NCI-H128 (cell line): ENCODE results near the gene SCUBE1.

Experiments
- DNase-seq: peaks from one replicate; lab custom pipeline; 2025; ENCODE audit not compliant: unreplicated experiment; lab: John Stamatoyannopoulos, UW

The SCUBE1 gene

GRCh38 chr22:43202756-43203410 is 140.3 kb downstream of the SCUBE1 start:
- no peak for DNase-seq

DNA sequence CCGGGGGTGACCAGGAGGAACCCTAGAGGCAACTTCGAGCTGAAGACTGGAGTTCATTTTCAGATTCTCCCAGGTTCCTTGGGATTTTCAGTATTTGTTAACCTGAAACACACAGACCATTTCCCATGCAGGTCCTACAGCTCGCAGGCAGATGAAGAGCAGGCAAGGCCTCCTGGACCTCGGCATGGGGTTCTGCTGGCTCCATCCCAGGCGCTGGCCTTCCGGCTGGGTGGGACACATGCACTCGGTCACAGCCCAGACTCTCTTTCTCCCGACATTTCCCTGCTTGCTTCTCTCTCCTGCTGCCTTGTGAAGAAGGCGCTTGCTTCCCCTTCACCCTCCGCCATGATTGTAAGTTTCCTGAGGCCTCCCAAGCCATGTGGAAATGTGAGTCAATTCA is 140.8 kb downstream of the SCUBE1 start:
- no peak for DNase-seq

DNA sequence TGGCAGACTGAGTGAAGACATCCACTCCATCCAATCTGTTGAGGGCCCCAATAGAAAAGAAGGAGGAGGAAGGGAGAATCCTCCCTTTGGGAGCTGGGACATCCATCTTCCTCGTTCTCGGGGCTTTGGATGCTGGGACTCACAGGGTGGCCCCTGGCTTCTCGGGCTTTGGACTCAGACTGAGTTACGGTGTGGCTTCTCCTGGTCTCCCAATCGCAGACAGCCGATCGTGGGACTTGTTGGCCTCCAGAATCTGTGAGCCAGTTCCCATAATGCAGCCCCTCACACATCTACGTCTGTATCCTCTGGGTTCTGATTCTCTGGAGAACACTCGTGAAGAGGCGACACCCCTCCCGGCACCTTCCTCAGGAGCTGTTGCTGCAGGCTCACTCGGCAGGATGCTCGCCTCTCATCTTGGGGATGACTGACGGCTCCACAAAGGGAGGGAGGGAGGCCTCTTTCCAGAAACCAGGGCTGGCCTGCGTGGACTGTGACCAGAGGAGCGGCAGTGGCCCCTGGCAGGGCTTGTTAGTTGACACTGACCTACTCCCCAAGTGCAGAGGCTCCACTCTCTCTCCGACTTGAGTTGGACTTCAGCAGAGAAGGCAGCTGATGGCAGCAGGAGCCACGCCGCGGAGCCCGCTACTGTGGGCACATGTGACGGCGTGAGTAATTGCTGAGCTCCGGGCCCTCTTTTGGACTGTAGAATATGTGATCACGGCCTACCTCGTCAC is 141.5 kb downstream of the SCUBE1 start:
- no peak for DNase-seq

- DNase-seq = no peak
These were observed 142.6 kb downstream of the SCUBE1 start for GRCh38 chr22:43200555-43200954.

GRCh38 chr22:43200031-43200430 is 143.1 kb downstream of the SCUBE1 start:
- no peak for DNase-seq

DNA sequence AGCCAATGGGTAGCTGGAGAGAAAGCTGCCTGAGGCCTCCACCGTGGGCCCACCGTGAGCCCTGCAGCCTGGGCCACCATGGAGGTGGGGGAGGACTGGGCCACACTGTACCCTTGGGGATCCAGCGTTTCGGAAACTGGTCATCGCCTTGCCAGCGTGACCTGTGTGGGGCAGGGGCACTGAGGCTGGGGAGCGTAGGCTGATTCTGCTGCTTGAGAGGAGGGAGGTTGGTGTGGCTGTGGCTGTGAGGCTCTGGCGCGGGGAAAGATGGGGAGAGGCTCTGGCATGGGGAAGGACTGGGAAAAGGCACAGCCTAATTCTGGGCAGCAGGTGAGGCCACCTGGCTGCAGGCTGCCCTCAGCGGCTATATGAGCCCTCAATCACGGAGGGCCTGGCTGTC is 143.6 kb downstream of the SCUBE1 start:
- no peak for DNase-seq

DNA sequence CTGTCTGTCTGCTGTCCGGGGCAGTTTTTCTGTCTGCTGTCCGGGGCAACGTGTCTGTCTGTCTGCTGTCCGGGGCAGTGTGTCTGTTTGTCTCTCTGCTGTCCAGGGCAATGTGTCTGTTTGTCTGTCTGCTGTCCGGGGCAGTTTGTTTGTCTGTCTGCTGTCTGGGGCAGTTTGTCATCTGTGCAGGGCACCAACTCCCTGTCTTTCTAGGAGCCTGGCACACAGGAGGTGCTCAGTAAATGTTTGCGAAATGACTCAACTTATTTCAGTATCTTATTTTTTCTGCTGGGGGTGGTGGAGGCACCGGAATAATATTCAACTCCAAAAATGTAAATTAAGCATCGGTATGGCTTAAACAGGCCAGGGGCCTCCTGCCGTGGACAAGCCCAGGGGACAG is 144.2 kb downstream of the SCUBE1 start:
- DNase-seq = no peak

DNA sequence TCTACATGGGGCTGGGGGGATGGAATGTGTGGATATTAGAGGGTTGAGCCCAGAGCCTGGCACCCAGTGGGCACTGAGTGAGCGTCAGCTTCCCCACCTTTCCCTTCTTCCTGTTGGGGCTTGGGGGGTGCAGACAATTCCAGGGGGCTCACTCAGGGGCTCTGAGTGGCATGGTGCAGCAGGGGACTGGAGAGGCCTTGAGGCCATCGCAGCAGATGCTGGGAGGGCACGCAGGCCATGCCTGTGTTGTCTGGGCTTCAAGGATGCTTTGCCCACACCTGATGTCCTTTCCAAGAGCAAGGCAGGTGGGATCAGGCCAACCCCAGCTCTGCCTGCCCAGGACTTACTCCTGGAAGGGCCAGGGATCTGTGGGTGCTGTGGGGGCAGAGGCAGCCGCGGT is 145.0 kb downstream of the SCUBE1 start:
- no peak for DNase-seq

DNA sequence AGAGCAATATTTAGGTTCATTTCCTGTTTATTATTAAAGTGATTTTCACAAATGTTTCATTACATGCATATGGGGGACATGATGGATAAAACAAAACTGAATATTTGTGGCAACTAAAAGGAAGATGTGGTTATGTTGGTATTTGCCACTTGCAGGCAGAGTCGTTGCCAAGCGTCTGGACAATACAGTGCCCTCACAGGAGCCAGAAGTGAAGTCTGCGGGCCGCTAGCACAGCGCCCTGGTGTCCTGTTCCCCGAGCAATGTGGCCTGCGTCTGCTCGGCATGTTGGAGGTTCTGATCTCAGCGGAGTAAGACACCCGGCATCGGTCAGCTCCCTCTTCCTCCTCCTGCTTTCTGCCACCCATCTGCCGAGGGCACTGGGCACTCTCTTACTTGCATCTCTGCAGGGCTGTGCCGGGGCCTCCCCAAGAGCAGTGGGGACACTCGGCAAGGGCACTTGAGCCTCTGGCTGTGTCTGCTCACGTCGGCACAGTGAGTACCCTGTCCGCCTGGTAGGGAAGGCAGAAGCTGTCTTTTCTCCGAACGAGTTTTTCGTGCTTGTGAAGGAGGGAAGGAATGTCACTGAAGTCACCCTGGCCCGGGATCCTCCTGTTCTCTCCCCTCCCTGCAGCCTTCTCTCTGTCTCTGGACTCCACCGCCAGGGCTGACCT is 145.8 kb downstream of the SCUBE1 start:
- no peak for DNase-seq

GRCh38 chr22:43191831-43192230 is 151.3 kb downstream of the SCUBE1 start:
- no peak for DNase-seq

- DNase-seq = no peak
These were observed 154.2 kb downstream of the SCUBE1 start for GRCh38 chr22:43188829-43189545.

- DNase-seq = peak; percentile 53
These were observed 155.7 kb downstream of the SCUBE1 start for GRCh38 chr22:43187171-43188099.

DNA sequence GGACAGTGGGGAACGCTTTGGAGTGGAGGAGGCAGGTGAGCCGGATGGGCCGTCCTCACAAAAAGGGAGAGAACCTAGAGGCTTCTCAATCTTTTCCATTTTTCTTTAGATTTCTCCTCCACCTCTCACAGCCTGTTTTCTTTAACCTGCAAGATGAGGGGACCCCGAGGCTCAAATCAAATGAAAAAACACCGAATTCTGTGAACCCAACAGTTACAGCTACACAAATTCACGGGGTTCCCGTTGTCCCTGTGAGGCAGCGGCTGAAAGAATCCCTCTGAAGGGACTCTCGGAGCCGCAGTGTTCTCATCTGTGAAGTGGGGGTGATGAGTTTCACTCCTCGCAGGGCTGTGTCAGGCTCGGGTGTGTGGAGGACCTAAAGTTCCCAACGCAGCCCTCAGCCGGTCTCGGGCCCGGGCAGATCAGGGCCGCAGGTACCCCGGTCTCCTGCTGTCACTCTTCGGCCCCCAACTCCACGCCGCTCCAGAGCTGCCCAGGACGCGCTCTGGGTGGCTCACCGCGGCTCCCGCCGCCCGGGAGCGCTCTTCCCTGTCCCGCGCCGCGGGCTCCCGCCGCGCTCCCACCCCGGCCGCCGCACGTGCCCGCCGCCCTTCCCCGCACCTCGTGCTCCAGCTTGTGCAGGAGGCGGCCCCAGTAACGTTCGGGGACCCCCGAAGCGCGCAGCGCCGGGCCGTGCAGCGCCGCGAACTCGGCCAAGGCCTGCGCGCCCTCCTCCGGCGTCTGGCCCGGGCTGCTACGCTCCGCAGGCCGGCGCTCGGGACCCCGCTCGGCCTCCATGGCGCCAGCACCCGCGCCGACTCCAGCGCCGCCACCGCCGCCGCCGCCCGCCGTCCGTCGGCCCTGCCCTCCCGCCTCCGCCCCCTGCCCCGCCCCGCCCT is 156.7 kb downstream of the SCUBE1 start, which contains the start of gene TTLL12:
Gene TTLL12 (minus strand): TSS at position 863 of the 899 bp plus-strand sequence. CDS start 65 bp downstream, at position 798.
- no peak for DNase-seq

DNA sequence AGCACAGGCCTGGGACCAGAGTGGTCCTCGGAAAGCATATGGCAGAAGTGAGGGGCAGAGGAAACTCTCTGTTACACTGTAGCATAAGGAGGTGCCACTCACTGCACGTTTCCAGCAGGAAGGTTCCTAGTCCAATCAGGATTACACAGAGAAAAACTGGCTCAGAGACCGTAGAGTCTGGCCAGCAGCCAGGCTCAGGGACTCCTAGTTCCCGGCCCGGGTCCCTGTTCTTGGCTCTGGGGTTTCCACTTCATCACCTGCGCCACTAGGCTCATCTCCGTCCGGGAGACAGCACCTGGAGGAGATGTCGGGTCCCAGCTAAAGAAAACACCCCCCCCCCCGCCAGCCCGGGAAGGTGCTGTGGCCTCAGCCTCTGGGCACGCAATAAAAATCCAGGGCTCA is 157.3 kb downstream of the SCUBE1 start:
- DNase-seq = peak; percentile 3

- DNase-seq = no peak
These were observed 159.5 kb downstream of the SCUBE1 start for GRCh38 chr22:43183496-43184277.

DNA sequence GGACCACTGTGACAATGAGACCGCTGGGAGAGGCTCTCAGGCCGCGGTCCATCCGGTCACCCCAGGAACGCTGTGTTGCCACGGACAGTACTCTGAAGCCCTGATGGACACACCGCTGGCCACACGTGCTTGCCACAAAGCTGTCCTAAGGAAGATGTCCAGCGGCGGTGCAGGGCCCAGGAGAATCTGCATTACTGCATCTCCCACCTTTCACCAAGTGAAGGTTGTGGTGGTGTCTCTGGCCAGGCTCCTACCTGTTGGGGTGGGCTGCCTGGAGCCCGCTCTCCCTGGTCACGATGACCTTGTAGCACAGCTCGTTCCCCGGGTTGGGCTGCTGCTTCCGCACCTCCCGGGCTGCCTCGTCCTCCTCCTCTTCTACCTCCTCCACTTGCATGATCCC is 160.4 kb downstream of the SCUBE1 start:
- no peak for DNase-seq

DNA sequence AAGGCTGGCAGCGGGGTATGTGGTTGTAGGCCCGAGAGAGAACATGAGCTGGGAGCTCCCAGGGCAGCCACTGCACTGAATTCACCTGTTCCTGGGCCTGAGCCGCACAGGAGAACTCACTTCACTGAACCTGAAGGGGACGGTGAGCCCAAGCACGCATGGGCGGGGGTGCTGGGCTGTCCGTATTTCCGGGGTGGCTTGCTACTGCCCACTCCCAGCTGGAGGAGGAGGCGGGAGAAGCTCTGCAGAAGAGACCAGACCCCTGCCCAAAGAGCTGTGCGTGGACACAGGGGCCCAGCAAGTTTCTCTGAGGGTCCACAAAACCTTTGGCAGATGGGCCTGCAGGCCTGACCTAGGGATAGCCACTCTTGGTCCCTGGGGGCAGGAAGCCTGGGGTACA is 161.1 kb downstream of the SCUBE1 start:
- DNase-seq = no peak

GRCh38 chr22:43181321-43182076 is 161.7 kb downstream of the SCUBE1 start:
- no peak for DNase-seq
